ENCODE measurements around the gene TRAPPC10.

Gene TRAPPC10

GRCh38 chr21:44071359-44072104 is 59.4 kb downstream of the TRAPPC10 start:
- Histone ChIP-seq H3K27me3 (ENCODE audit: insufficient read depth, low read length, poor library complexity, severe bottlenecking) (no peaks in the 10 kb centered on the region), H3K9me2 (replicated peaks; ENCODE audit: low read depth, low read length) (no peaks in the 10 kb centered on the region), H3K79me2 (ENCODE audit: insufficient read depth, low read length) (peaks cover 7% of the 10 kb centered on the region; the same call in 1 of the 2 replicates), H3K36me3 (ENCODE audit: insufficient read depth, low read length) (peaks cover 79% of the 10 kb centered on the region; the same call in 1 of the 2 replicates), H3K4me2 (ENCODE audit: low read depth, low read length, poor library complexity, severe bottlenecking) (no peak overlapping the region), H4K20me1 (ENCODE audit: insufficient read depth, low read length, poor library complexity, severe bottlenecking) (no peaks in the 10 kb centered on the region), H3K9me3 (ENCODE audit: insufficient read depth, low read depth, low read length) (no peaks in the 10 kb centered on the region), H3K4me3 (ENCODE audit: low read length, poor library complexity, severe bottlenecking) (no peak overlapping the region), H3K9ac (ENCODE audit: low read depth, low read length, poor library complexity, severe bottlenecking) (no peak overlapping the region), H3F3A (ENCODE audit: low read depth) (no peaks in the 10 kb centered on the region), H2AFZ (ENCODE audit: low read length) (no peak overlapping the region), H3K4me1 (ENCODE audit: insufficient read depth, low read length, poor library complexity, severe bottlenecking) (no peaks in the 10 kb centered on the region)
- TF ChIP-seq EZH2phosphoT487 (IDR thresholded peaks at IDR 0.05; ENCODE audit: borderline replicate concordance) (no peak), CTCF (conservative IDR thresholded peaks at IDR 0.05; ENCODE audit: low read length) (no peak)

- Histone ChIP-seq H4K20me1 (ENCODE audit: insufficient read depth, low read length, poor library complexity, severe bottlenecking) (no peaks in the 10 kb centered on the region), H3K4me2 (ENCODE audit: low read depth, low read length, poor library complexity, severe bottlenecking) (no peak overlapping the region), H3K9me2 (replicated peaks; ENCODE audit: low read depth, low read length) (no peaks in the 10 kb centered on the region), H3K4me3 (ENCODE audit: low read length, poor library complexity, severe bottlenecking) (no peak overlapping the region), H3K36me3 (ENCODE audit: insufficient read depth, low read length) (peaks cover 79% of the 10 kb centered on the region; the same call in 1 of the 2 replicates), H3K9ac (ENCODE audit: low read depth, low read length, poor library complexity, severe bottlenecking) (no peak overlapping the region), H3K9me3 (ENCODE audit: insufficient read depth, low read depth, low read length) (no peaks in the 10 kb centered on the region), H3K79me2 (ENCODE audit: insufficient read depth, low read length) (peaks cover 7% of the 10 kb centered on the region; the same call in 1 of the 2 replicates), H3F3A (ENCODE audit: low read depth) (no peaks in the 10 kb centered on the region), H3K4me1 (ENCODE audit: insufficient read depth, low read length, poor library complexity, severe bottlenecking) (no peaks in the 10 kb centered on the region), H2AFZ (ENCODE audit: low read length) (no peak overlapping the region), H3K27me3 (ENCODE audit: insufficient read depth, low read length, poor library complexity, severe bottlenecking) (no peaks in the 10 kb centered on the region)
- TF ChIP-seq EZH2phosphoT487 (IDR thresholded peaks at IDR 0.05; ENCODE audit: borderline replicate concordance) (no peak), CTCF (conservative IDR thresholded peaks at IDR 0.05; ENCODE audit: low read length) (no peak)
These were observed 60.0 kb downstream of the TRAPPC10 start for GRCh38 chr21:44072111-44072510.

GRCh38 chr21:44074315-44074958 is 62.3 kb downstream of the TRAPPC10 start:
- Histone ChIP-seq H3K4me3 (ENCODE audit: low read length, poor library complexity, severe bottlenecking) (no peak overlapping the region), H3K4me1 (ENCODE audit: insufficient read depth, low read length, poor library complexity, severe bottlenecking) (no peaks in the 10 kb centered on the region), H3K36me3 (ENCODE audit: insufficient read depth, low read length) (peaks cover 85% of the 10 kb centered on the region; the same call in 1 of the 2 replicates), H3K9me3 (ENCODE audit: insufficient read depth, low read depth, low read length) (no peaks in the 10 kb centered on the region), H2AFZ (ENCODE audit: low read length) (no peak overlapping the region), H3K79me2 (ENCODE audit: insufficient read depth, low read length) (peaks cover 6% of the 10 kb centered on the region; the same call in 1 of the 2 replicates), H3F3A (ENCODE audit: low read depth) (no peaks in the 10 kb centered on the region), H3K27me3 (ENCODE audit: insufficient read depth, low read length, poor library complexity, severe bottlenecking) (no peaks in the 10 kb centered on the region), H3K9ac (ENCODE audit: low read depth, low read length, poor library complexity, severe bottlenecking) (no peak overlapping the region), H4K20me1 (ENCODE audit: insufficient read depth, low read length, poor library complexity, severe bottlenecking) (no peaks in the 10 kb centered on the region), H3K9me2 (replicated peaks; ENCODE audit: low read depth, low read length) (no peaks in the 10 kb centered on the region), H3K4me2 (ENCODE audit: low read depth, low read length, poor library complexity, severe bottlenecking) (no peak overlapping the region)
- TF ChIP-seq EZH2phosphoT487 (IDR thresholded peaks at IDR 0.05; ENCODE audit: borderline replicate concordance) = no peak
- TF ChIP-seq CTCF (conservative IDR thresholded peaks at IDR 0.05; ENCODE audit: low read length) = no peak
